Measurements from ENCODE around the gene DSG3. TPM values are rescaled to one million over a fixed set of nuclear protein-coding genes. Genes with fewer than 3 reads are reported as not detected.

DSG3 gene
- total RNA-seq, 2 donors from 2014 or later, result 0.08 TPM; not detected in 1

DNA sequence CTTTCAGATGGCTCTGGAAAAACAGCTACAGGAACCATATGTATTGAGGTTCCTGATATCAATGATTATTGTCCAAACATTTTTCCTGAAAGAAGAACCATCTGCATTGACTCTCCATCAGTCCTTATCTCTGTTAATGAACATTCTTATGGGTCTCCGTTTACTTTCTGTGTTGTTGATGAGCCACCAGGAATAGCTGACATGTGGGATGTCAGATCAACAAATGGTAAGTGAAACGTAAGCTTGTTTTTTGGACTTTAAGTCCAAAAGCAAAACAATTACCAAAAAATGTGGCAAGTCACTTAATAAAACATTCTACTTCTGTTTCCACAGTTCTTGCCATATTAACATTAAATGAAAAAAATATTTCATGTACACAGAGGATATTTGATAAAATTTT lies 44.1 kb upstream of the DSG3 start:
- Histone ChIP-seq H3K27ac (no peak overlapping the region), H3K4me3 (no peak overlapping the region), H3K4me1 (no peaks in the 10 kb centered on the region), H3K36me3 (no peaks in the 10 kb centered on the region), H3K9me3 (no peaks in the 10 kb centered on the region), H3K27me3 (no peaks in the 10 kb centered on the region)
- TF ChIP-seq, protein P1, sequence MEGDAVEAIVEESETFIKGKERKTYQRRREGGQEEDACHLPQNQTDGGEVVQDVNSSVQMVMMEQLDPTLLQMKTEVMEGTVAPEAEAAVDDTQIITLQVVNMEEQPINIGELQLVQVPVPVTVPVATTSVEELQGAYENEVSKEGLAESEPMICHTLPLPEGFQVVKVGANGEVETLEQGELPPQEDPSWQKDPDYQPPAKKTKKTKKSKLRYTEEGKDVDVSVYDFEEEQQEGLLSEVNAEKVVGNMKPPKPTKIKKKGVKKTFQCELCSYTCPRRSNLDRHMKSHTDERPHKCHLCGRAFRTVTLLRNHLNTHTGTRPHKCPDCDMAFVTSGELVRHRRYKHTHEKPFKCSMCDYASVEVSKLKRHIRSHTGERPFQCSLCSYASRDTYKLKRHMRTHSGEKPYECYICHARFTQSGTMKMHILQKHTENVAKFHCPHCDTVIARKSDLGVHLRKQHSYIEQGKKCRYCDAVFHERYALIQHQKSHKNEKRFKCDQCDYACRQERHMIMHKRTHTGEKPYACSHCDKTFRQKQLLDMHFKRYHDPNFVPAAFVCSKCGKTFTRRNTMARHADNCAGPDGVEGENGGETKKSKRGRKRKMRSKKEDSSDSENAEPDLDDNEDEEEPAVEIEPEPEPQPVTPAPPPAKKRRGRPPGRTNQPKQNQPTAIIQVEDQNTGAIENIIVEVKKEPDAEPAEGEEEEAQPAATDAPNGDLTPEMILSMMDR (IDR thresholded peaks at IDR 0.05), result no peak
- DNase-seq (ENCODE audit: low spot score), result no peak

DNA sequence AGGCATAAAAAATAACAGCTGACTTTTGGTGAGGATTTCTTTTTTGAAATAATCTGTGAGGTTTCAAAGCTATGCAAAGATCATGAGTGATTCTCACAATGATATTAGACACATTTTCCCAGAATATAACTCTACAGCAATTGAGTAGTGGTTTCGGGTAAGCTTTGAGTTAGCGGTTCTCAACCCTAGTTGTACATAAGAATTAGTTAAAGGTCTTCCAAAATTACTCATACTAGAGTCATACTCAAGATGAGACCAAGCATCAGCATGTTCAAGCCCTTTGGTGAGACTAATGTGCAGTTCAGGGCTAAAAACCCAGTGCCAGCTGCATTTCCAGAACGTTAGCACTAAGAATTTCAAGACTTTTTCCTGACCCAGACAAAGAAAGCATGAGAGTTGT lies 39.9 kb upstream of the DSG3 start:
- Histone ChIP-seq H3K36me3 (no peaks in the 10 kb centered on the region), H3K27ac (no peak overlapping the region), H3K4me3 (no peak overlapping the region), H3K9me3 (no peaks in the 10 kb centered on the region), H3K4me1 (no peaks in the 10 kb centered on the region), H3K27me3 (no peaks in the 10 kb centered on the region)
- TF ChIP-seq, protein P1 (IDR thresholded peaks at IDR 0.05), result no peak
- DNase-seq (ENCODE audit: low spot score), result no peak

DNA sequence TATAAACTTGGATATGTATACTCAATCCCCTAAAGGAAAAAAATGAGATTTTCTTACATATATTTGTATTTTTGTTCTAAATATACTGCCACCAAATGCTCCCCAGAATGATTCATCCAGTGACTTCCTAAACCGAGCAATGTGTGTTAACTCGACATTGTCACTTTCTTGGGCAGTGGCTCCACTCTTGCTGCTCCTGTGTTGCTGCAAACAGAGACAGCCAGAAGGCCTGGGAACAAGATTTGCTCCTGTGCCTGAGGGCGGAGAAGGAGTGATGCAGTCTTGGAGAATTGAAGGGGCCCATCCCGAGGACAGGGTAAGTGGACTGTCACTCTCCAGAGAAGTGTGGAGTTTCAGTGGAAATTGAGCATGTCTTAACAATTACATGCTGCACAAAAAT lies 38.3 kb upstream of the DSG3 start:
- Histone ChIP-seq H3K27ac (no peak overlapping the region), H3K4me3 (no peak overlapping the region), H3K4me1 (no peaks in the 10 kb centered on the region), H3K9me3 (no peaks in the 10 kb centered on the region), H3K27me3 (no peaks in the 10 kb centered on the region), H3K36me3 (no peaks in the 10 kb centered on the region)
- TF ChIP-seq, protein P1 (IDR thresholded peaks at IDR 0.05), result no peak
- no peak for DNase-seq (ENCODE audit: low spot score)

DNA sequence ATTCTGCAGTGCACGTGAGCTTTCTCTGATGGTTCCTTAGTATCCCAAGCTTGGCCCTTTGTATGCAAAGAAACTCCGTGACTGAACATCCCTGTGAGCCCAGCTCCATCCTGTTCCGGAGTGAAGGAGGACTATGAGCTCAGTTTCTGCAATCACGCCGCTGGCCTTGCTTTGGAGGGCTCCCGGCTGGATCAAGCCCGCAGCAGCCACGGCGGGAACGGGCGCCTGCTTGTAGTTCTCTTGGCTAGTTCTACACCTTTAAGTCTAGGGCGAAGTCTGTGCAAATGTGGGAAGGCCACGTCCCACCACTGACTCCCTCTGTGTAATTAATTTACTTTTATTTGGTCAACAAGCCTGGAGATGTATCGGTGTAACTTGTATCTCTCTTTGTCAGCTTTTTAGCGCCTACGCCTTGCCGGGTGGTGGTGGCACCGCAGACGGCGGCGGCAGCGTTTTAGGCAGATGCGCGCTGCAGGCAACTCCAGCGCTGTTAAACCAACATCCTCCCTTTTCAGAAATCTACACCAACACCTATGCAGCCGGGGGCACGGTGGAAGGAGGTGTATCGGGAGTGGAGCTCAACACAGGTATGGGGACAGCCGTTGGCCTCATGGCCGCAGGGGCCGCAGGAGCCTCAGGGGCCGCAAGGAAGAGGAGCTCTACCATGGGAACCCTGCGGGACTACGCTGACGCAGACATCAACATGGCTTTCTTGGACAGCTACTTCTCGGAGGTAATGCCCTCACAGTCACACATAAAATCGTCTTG lies 36.6 kb upstream of the DSG3 start:
- no peak overlapping the region for H3K4me3 ChIP-seq
- DNase-seq (ENCODE audit: low spot score), result no peak
- H3K27ac ChIP-seq, result no peak overlapping the region
- no peaks in the 10 kb centered on the region for H3K4me1 ChIP-seq
- no peaks in the 10 kb centered on the region for H3K36me3 ChIP-seq
- TF ChIP-seq, protein P1 (IDR thresholded peaks at IDR 0.05), result no peak
- no peaks in the 10 kb centered on the region for H3K27me3 ChIP-seq
- H3K9me3 ChIP-seq, result no peaks in the 10 kb centered on the region

DNA sequence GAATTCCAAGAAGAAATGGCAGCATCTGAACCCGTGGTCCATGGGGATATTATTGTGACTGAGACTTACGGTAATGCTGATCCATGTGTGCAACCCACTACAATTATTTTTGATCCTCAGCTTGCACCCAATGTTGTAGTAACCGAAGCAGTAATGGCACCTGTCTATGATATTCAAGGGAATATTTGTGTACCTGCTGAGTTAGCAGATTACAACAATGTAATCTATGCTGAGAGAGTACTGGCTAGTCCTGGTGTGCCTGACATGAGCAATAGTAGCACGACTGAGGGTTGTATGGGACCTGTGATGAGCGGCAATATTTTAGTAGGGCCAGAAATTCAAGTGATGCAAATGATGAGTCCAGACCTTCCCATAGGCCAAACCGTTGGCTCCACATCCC lies 34.4 kb upstream of the DSG3 start:
- Histone ChIP-seq H3K27ac (no peak overlapping the region), H3K4me3 (no peak overlapping the region), H3K36me3 (no peaks in the 10 kb centered on the region), H3K27me3 (no peaks in the 10 kb centered on the region), H3K4me1 (no peaks in the 10 kb centered on the region), H3K9me3 (peaks cover 0 to 3% of the 10 kb centered on the region in 2 donors)
- TF ChIP-seq, protein P1 (IDR thresholded peaks at IDR 0.05), result no peak
- DNase-seq (ENCODE audit: low spot score), result no peak

DNA sequence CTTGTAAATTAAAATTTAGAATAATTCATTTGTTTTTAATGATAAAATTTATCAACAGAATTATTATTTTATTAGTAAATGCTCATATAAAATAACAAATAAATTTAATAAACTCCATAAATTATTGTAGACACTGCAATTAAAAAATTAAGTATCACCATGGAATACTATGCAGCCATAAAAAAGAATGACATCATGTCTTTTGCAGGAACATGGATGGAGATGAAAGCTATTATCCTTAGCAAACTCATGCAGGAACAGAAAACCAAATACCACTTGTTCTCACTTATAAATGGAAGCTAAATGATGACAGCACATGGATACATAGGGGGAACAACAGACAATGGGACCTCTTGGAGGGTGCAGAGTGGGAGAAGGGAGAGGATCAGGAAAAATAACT lies 29.7 kb upstream of the DSG3 start:
- no peak overlapping the region for H3K27ac ChIP-seq
- H3K27me3 ChIP-seq, result no peaks in the 10 kb centered on the region
- TF ChIP-seq, protein P1 (IDR thresholded peaks at IDR 0.05), result no peak
- no peak overlapping the region for H3K4me3 ChIP-seq
- DNase-seq (ENCODE audit: low spot score), result no peak
- peaks cover 0 to 3% of the 10 kb centered on the region in 2 donors for H3K9me3 ChIP-seq
- H3K4me1 ChIP-seq, result no peaks in the 10 kb centered on the region
- H3K36me3 ChIP-seq, result no peaks in the 10 kb centered on the region
